H9 (cell line): ENCODE measurements around the gene PKNOX2. TPM values are rescaled to one million over a fixed set of nuclear protein-coding genes. Genes with fewer than 3 reads are reported as not detected.

Experiments used
- DNase-seq: peaks from one replicate; pipeline ENCODE4 v3.0.0-alpha.2; 2017
- H2AFZ ChIP-seq: one replicate; pipeline ENCODE4 v1.6.1; 2013; ENCODE audit warnings: mild to moderate bottlenecking, low read length, control low read depth, moderate library complexity
- H2AK5ac ChIP-seq: 2 replicates; pipeline ENCODE4 v1.6.1; 2013; ENCODE audit warnings: low read length, control low read depth, mixed read lengths; ENCODE audit not compliant: insufficient read length
- H2BK120ac ChIP-seq: one replicate; pipeline ENCODE4 v1.6.1; 2013; ENCODE audit warnings: low read depth, mild to moderate bottlenecking, low read length, control low read depth, inconsistent platforms; ENCODE audit not compliant: poor library complexity, severe bottlenecking
- H2BK12ac ChIP-seq: 2 replicates; pipeline ENCODE4 v1.6.1; 2013; ENCODE audit warnings: low read length, control low read depth, mixed read lengths, low read depth; ENCODE audit not compliant: insufficient read length
- H2BK15ac ChIP-seq: 2 replicates; pipeline ENCODE4 v1.6.1; 2013; ENCODE audit warnings: low read depth, low read length, control low read depth
- H2BK20ac ChIP-seq: one replicate; pipeline ENCODE4 v1.6.1; 2013; ENCODE audit warnings: low read depth, mild to moderate bottlenecking, low read length, control low read depth, inconsistent platforms; ENCODE audit not compliant: poor library complexity, severe bottlenecking
- H2BK5ac ChIP-seq: 2 replicates; pipeline ENCODE4 v1.6.1; 2013; ENCODE audit warnings: low read length, control low read depth, mixed read lengths; ENCODE audit not compliant: insufficient read length
- H3K14ac ChIP-seq: 2 replicates; pipeline ENCODE4 v1.6.1; 2013; ENCODE audit warnings: low read length, control low read depth; ENCODE audit not compliant: insufficient read depth
- H3K18ac ChIP-seq: 2 replicates; pipeline ENCODE4 v1.6.1; 2013; ENCODE audit warnings: low read depth, mild to moderate bottlenecking, mixed read lengths, low read length, control low read depth; ENCODE audit not compliant: insufficient read length
- H3K23ac ChIP-seq: 2 replicates; pipeline ENCODE4 v1.6.1; 2013; ENCODE audit warnings: low read length, control low read depth, mixed read lengths, low read depth; ENCODE audit not compliant: insufficient read length
- H3K23me2 ChIP-seq: 2 replicates; pipeline ENCODE4 v1.6.1; 2013; ENCODE audit warnings: low read depth, mild to moderate bottlenecking, mixed read lengths, low read length, control low read depth; ENCODE audit not compliant: insufficient read length, poor library complexity, severe bottlenecking
- H3K27ac ChIP-seq: 2 replicates; pipeline ENCODE4 v1.5.1; 2013; ENCODE audit warnings: low read length, control low read depth, mixed read lengths, low read depth; ENCODE audit not compliant: insufficient read length
- H3K27me3 ChIP-seq: 2 replicates; pipeline ENCODE4 v1.6.1; 2013; ENCODE audit warnings: low read length, control low read depth, inconsistent platforms; ENCODE audit not compliant: insufficient read depth
- H3K4ac ChIP-seq: 2 replicates; pipeline ENCODE4 v1.6.1; 2013; ENCODE audit warnings: low read depth, mild to moderate bottlenecking, control low read depth, inconsistent platforms, low read length, moderate library complexity
- H3K4me1 ChIP-seq: 2 replicates; pipeline ENCODE4 v1.6.1; 2013; ENCODE audit warnings: low read length, control low read depth, inconsistent platforms; ENCODE audit not compliant: insufficient read depth
- H3K4me2 ChIP-seq: 2 replicates; pipeline ENCODE4 v1.6.1; 2013; ENCODE audit warnings: low read length, control low read depth, mixed read lengths; ENCODE audit not compliant: insufficient read length, insufficient read depth
- H3K56ac ChIP-seq: 2 replicates; pipeline ENCODE4 v1.6.1; 2013; ENCODE audit warnings: low read depth, mild to moderate bottlenecking, mixed read lengths, low read length, control low read depth; ENCODE audit not compliant: insufficient read length
- H3K79me1 ChIP-seq: 2 replicates; pipeline ENCODE4 v1.6.1; 2013; ENCODE audit warnings: low read depth, mild to moderate bottlenecking, moderate library complexity, low read length, control low read depth, inconsistent platforms; ENCODE audit not compliant: insufficient read depth, poor library complexity, severe bottlenecking
- H3K79me2 ChIP-seq: 2 replicates; pipeline ENCODE4 v1.6.1; 2013; ENCODE audit warnings: low read length, control low read depth, inconsistent platforms; ENCODE audit not compliant: insufficient read depth
- H3K9ac ChIP-seq: 2 replicates; pipeline ENCODE4 v1.6.1; 2013; ENCODE audit warnings: low read length, control low read depth, mixed read lengths; ENCODE audit not compliant: insufficient read length; ENCODE audit errors: extremely low read depth
- H3K9me3 ChIP-seq: one replicate; pipeline ENCODE4 v1.6.1; 2013; ENCODE audit warnings: low read depth, low read length, inconsistent platforms; ENCODE audit not compliant: control insufficient read depth
- H3T11ph ChIP-seq: one replicate; pipeline ENCODE4 v1.6.1; 2013; ENCODE audit warnings: mild to moderate bottlenecking, low read length, control low read depth, inconsistent platforms
- H4K20me1 ChIP-seq: one replicate; pipeline ENCODE4 v1.6.1; 2013; ENCODE audit not compliant: control insufficient read depth, insufficient read length, insufficient read depth
- H4K5ac ChIP-seq: 2 replicates; pipeline ENCODE4 v1.6.1; 2013; ENCODE audit warnings: low read depth, mild to moderate bottlenecking, mixed read lengths, low read length, control low read depth; ENCODE audit not compliant: insufficient read length
- H4K8ac ChIP-seq: replicated peaks from 2 replicates; pipeline ENCODE4 v1.6.1; 2013; ENCODE audit warnings: low read length, control low read depth, mixed read lengths, low read depth; ENCODE audit not compliant: insufficient read length
- H4K91ac ChIP-seq: 2 replicates; pipeline ENCODE4 v1.6.1; 2013; ENCODE audit warnings: low read depth, mild to moderate bottlenecking, moderate library complexity, mixed read lengths, low read length, control low read depth; ENCODE audit not compliant: insufficient read length
- H3K27ac Mint-ChIP-seq, 3 experiments: 2 replicates in 2 of 3; 3 replicates in 1 of 3; pipeline ENCODE4 v1.8.0; 2020 to 2021; ENCODE audit warnings: mixed read lengths in 3 of 3, mild to moderate bottlenecking in 1 of 3, moderate library complexity in 1 of 3
- H3K27me3 Mint-ChIP-seq: 2 replicates; pipeline ENCODE4 v1.8.0; 2021; ENCODE audit warnings: low read depth, mild to moderate bottlenecking, moderate library complexity, mixed read lengths
- H3K36me3 Mint-ChIP-seq, 3 experiments: 2 replicates in 2 of 3; 3 replicates in 1 of 3; pipeline ENCODE4 v1.8.0; 2020 to 2021; ENCODE audit warnings: low read depth in 3 of 3, mixed read lengths in 3 of 3; ENCODE audit not compliant: insufficient read depth in 1 of 3
- H3K4me1 Mint-ChIP-seq, 2 experiments: 2 replicates each; pipeline ENCODE4 v1.8.0; 2020; ENCODE audit warnings: mixed read lengths in 2 of 2
- H3K4me3 Mint-ChIP-seq, 2 experiments: 2 replicates in 1 of 2; 3 replicates in 1 of 2; pipeline ENCODE4 v1.8.0; 2020 to 2021; ENCODE audit warnings: mild to moderate bottlenecking in 2 of 2, mixed read lengths in 2 of 2, moderate library complexity in 1 of 2
- H3K9me3 Mint-ChIP-seq, 2 experiments: 2 replicates in 1 of 2; 3 replicates in 1 of 2; pipeline ENCODE4 v1.8.0; 2020; ENCODE audit warnings: mild to moderate bottlenecking in 2 of 2, mixed read lengths in 2 of 2, moderate library complexity in 1 of 2
- CTCF ChIP-seq: fragments of 200-600 bp; sonication (generic); conservative IDR thresholded peaks from 3 replicates; pipeline ENCODE4 v1.8.0; 2021; ENCODE audit warnings: antibody characterized with exemption, mild to moderate bottlenecking
- WGBS: extraction: QIAGEN DNeasy Blood & Tissue Kit; methylation state at CpG from one replicate; pipeline ENCODE4 v1.1.7; 2013; ENCODE audit warnings: missing lambda C conversion rate, low lambda C conversion rate, mixed read lengths; ENCODE audit not compliant: insufficient read length; ENCODE audit errors: extremely low coverage; 5-methylcytosine and 5-hydroxymethylcytosine counted together
- total RNA-seq: library from RNA; stranded (reverse); gene quantifications from 2 replicates; pipeline ENCODE4 v1.2.1, GENCODE V29; 2021

PKNOX2 gene
- total RNA-seq, 1 experiment from 2014 or later, result 1.3 TPM

DNA sequence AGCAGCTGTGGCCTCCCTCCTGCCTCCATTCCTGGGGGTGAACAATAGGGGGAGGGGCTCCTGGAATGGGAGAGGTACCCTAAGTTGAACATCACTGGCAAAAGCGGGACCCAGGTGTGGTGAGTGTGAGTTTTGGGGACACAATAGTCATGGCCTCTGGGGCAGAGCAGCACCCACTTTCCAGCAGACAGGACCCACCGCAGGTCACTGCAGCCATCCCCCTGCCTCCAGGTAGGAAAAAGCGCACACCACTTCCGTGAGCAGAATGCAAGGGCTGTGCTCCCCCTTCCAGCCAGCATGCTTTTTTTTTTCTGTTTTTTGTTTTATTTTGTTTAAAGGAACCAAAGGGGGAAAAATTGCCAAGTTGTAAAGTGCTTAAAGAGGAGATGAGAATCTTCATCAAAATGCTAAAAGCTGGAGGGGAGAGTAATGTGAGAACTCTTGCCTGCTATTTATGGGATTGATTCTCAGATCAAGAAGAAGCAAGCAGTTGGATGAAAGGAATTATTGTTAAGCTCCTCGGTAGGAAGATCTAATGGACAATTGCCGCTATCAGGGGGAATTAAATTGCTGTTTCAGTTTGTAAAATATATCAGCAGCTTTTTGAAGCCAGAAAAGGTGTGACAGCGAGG is 178.7 kb downstream of the PKNOX2 start:
- H3K4ac ChIP-seq, result no peak overlapping the region
- H3K23ac ChIP-seq, result no peak overlapping the region
- H4K8ac ChIP-seq, result no peak overlapping the region
- no peak overlapping the region for H2AK5ac ChIP-seq
- H3K27me3 Mint-ChIP-seq, result peaks cover 33% of the 10 kb centered on the region
- no peak overlapping the region for H2BK15ac ChIP-seq
- H3K9ac ChIP-seq, result no peak overlapping the region
- no peaks in the 10 kb centered on the region for H3K79me2 ChIP-seq
- H3K9me3 ChIP-seq, result no peaks in the 10 kb centered on the region
- no peak overlapping the region for H3K14ac ChIP-seq
- H3K56ac ChIP-seq, result no peak overlapping the region
- no peaks in the 10 kb centered on the region for H3K9me3 Mint-ChIP-seq
- peaks cover 41 to 63% of the 10 kb centered on the region in 2 experiments for H3K4me1 Mint-ChIP-seq
- H2BK12ac ChIP-seq, result no peak overlapping the region
- no peak overlapping the region for H4K5ac ChIP-seq
- no peaks in the 10 kb centered on the region for H3K36me3 Mint-ChIP-seq
- H3K4me1 ChIP-seq, result no peaks in the 10 kb centered on the region
- no peak overlapping the region; a peak in 1 of 7 replicates for H3K27ac Mint-ChIP-seq
- no peak overlapping the region for H3K18ac ChIP-seq
- H3K27me3 ChIP-seq, result no peaks in the 10 kb centered on the region; the same call in 1 of the 2 replicates
- no CpG with 5 or more reads among the region's 7 CpGs for WGBS
- no peak overlapping the region for H4K91ac ChIP-seq
- no peak overlapping the region for H3K4me3 Mint-ChIP-seq
- DNase-seq, result no peak
- no peak overlapping the region for H2BK120ac ChIP-seq
- H3K4me2 ChIP-seq, result no peak overlapping the region
- H3K27ac ChIP-seq, result no peak overlapping the region
- no peaks in the 10 kb centered on the region for H4K20me1 ChIP-seq
- no peak overlapping the region for H2BK20ac ChIP-seq
- no peaks in the 10 kb centered on the region for H3K23me2 ChIP-seq
- H3K79me1 ChIP-seq, result no peaks in the 10 kb centered on the region
- no peak for TF ChIP-seq CTCF
- no peak overlapping the region for H3T11ph ChIP-seq
- H2AFZ ChIP-seq, result no peak overlapping the region
- no peak overlapping the region for H2BK5ac ChIP-seq
